Fibroblast of pulmonary artery (primary cell): ENCODE data around the gene CDH7.

Source experiments
- DNase-seq: peaks from one replicate; pipeline ENCODE4 v3.0.0-alpha.2; 2010; ENCODE audit warnings: low read depth
- H3K4me3 ChIP-seq: replicated peaks from 2 replicates; pipeline ENCODE4 v1.5.1; 2011; ENCODE audit warnings: low read depth, mild to moderate bottlenecking, control low read depth, low read length, moderate library complexity
- TF ChIP-seq, protein P1 (sequence below): IDR thresholded peaks from 2 replicates; pipeline ENCODE4 v1.5.1; 2011; ENCODE audit warnings: mild to moderate bottlenecking, control low read depth, low read length, inconsistent platforms; ENCODE audit errors: missing control alignments

CDH7 gene

DNA sequence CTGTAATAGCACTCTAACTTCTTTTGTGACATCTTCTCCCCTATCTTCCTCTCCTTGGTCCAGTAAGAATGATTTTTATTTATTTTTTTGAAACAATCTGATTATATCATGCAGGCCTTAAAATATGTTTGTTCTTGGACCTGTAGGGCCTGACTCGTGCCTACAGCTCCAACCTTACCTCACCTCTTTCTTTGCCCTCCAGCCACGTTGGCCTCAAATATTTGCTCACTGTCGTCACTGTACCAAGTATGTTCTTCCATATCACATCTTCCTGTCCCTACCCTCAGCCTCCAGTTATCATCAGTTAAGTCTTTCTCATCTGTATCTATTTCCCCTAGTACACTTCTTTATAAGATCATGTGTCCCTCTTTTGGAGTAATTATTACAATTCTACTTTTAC is 125.5 kb downstream of the CDH7 start:
- H3K4me3 ChIP-seq: no peak overlapping the region
- no peak for DNase-seq
- TF ChIP-seq, protein P1, sequence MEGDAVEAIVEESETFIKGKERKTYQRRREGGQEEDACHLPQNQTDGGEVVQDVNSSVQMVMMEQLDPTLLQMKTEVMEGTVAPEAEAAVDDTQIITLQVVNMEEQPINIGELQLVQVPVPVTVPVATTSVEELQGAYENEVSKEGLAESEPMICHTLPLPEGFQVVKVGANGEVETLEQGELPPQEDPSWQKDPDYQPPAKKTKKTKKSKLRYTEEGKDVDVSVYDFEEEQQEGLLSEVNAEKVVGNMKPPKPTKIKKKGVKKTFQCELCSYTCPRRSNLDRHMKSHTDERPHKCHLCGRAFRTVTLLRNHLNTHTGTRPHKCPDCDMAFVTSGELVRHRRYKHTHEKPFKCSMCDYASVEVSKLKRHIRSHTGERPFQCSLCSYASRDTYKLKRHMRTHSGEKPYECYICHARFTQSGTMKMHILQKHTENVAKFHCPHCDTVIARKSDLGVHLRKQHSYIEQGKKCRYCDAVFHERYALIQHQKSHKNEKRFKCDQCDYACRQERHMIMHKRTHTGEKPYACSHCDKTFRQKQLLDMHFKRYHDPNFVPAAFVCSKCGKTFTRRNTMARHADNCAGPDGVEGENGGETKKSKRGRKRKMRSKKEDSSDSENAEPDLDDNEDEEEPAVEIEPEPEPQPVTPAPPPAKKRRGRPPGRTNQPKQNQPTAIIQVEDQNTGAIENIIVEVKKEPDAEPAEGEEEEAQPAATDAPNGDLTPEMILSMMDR: no peak

- TF ChIP-seq, protein P1: no peak
- no peak for DNase-seq
- H3K4me3 ChIP-seq: no peak overlapping the region
Observed at GRCh38 chr18:65897292-65897691, 146.5 kb downstream of the CDH7 start.

- no peak overlapping the region for H3K4me3 ChIP-seq
- DNase-seq: no peak
- TF ChIP-seq, protein P1: no peak
Observed at GRCh38 chr18:65901522-65901921, 150.7 kb downstream of the CDH7 start.

DNA sequence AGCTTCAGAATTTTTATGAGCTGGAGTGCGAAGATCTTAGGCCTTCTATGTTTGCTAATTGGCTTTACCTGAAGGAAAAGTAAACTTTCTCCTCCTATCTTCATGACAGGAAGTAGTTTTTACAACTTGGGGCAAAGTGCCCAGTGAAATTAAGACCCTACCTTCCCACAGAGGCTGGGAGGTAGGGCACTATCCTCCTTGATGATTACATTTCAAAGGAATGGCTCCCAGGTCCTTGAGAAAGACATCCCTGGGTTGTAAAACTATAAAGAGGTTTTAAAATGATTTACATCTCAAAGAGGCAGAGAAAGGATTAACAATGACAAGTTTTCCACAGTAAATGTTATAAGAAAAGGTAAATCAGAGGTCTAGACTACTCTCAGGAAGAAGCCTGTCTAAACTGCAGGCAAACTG is 155.8 kb downstream of the CDH7 start:
- TF ChIP-seq, protein P1: no peak
- H3K4me3 ChIP-seq: no peak overlapping the region
- DNase-seq: no peak

DNA sequence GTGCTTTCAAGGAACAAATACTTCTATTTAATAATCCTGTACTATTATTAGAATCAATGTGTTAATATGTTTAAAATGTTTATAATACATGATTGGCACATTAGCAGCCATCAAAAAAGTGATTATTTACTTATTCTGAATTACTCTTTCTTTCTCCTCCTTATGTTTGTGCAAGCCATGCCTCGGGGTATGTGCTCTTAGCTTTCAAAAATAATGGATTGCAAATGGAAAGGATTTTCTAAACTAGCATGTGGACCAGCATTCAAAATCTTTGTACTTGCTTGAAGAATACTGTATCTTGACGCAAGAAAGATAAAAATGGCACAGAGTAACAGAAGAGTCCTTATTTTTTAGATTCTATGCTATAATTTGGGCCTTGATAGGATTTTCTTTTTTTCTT is 156.5 kb downstream of the CDH7 start:
- no peak overlapping the region for H3K4me3 ChIP-seq
- DNase-seq: no peak
- TF ChIP-seq, protein P1: no peak

GRCh38 chr18:65919018-65919417 is 168.2 kb downstream of the CDH7 start:
- no peak for DNase-seq
- H3K4me3 ChIP-seq: no peak overlapping the region
- TF ChIP-seq, protein P1: no peak

GRCh38 chr18:65919663-65920062 is 168.9 kb downstream of the CDH7 start:
- TF ChIP-seq, protein P1: no peak
- H3K4me3 ChIP-seq: no peak overlapping the region
- no peak for DNase-seq
